HCT116 (cell line): ENCODE measurements around the gene DHRS9. TPM values are rescaled to one million over a fixed set of nuclear protein-coding genes. Genes with fewer than 3 reads are reported as not detected.

Experiments used
- ATAC-seq: fragments of 200-7000 bp; cut with Tn5 transposase; 2 replicates; pipeline ENCODE4 v1.9.1; 2020; ENCODE audit warnings: mild to moderate bottlenecking, moderate library complexity
- BruUV-seq: library from RNA; stranded (reverse); fragments of 400-500 nt; replicated peaks from 2 replicates; lab custom pipeline; 2021; lab: Mats Ljungman, UMichigan
- CTCF ChIA-PET: fragments of 300-600 bp; sonication (Branson Sonifier 250); formaldehyde crosslinking; loops from one replicate; lab custom pipeline; 2021; ENCODE audit warnings: antibody characterized with exemption; lab: Charles Lee
- POLR2A ChIA-PET: fragments of 300-600, 350-600 bp; sonication (Branson Sonifier 250); formaldehyde crosslinking; loops from one replicate; lab custom pipeline; 2021; ENCODE audit warnings: antibody characterized with exemption; lab: Charles Lee
- RAD21 ChIA-PET, 2 experiments: fragments of 300-600 bp; sonication (Branson Sonifier 250); formaldehyde crosslinking; loops; one replicate each; lab custom pipeline; 2023; ENCODE audit warnings: low total read pairs in 2 of 2; ENCODE audit not compliant: uncharacterized antibody in 2 of 2, unreplicated experiment in 2 of 2, low non-redundant PET in 1 of 2; lab: Charles Lee
- DNase-seq: peaks from one replicate; pipeline ENCODE4 v3.0.0-alpha.2; 2010; ENCODE audit warnings: low read depth, low spot score
- H2AFZ ChIP-seq: fragments of 200-600 bp; shearing (Covaris generic), sonication (generic); 2 replicates; pipeline ENCODE4 v1.6.1; 2017; ENCODE audit warnings: low read depth, mixed run types, mixed read lengths, antibody characterized with exemption, low read length; ENCODE audit not compliant: poor library complexity, severe bottlenecking
- H3K27ac ChIP-seq: 2 replicates; pipeline ENCODE4 v1.5.1; 2012; ENCODE audit warnings: low read depth, low read length
- H3K27me3 ChIP-seq: fragments of 200-600 bp; sonication (generic); 2 replicates; pipeline ENCODE4 v1.6.1; 2016; ENCODE audit warnings: mixed run types, low read length, mixed read lengths; ENCODE audit not compliant: insufficient read depth
- H3K36me3 ChIP-seq, 2 experiments: fragments of 200-500 bp in 1 of 2; fragments of 200-600 bp in 1 of 2; sonication (Bioruptor generic) in 1 of 2; sonication (generic) in 1 of 2; 2 replicates each; pipeline versions ENCODE4 v1.5.1 to v1.6.1; 2014 to 2016; ENCODE audit warnings: low read length in 2 of 2, inconsistent platforms in 1 of 2, mixed read lengths in 1 of 2, mixed run types in 1 of 2; ENCODE audit not compliant: insufficient read depth in 2 of 2, control insufficient read depth in 1 of 2
- H3K4me1 ChIP-seq, 2 experiments: fragments of 200-600 bp in 1 of 2; sonication (generic) in 1 of 2; 2 replicates each; pipeline versions ENCODE4 v1.5.1 to v1.6.1; 2012 to 2017; ENCODE audit warnings: low read length in 2 of 2, inconsistent platforms in 1 of 2, mild to moderate bottlenecking in 1 of 2, mixed read lengths in 1 of 2, mixed run types in 1 of 2, moderate library complexity in 1 of 2; ENCODE audit not compliant: insufficient read depth in 2 of 2, control insufficient read depth in 1 of 2
- H3K4me2 ChIP-seq: fragments of 200-600 bp; sonication (generic); 2 replicates; pipeline ENCODE4 v1.6.1; 2017; ENCODE audit warnings: mixed run types, low read length, mixed read lengths
- H3K4me3 ChIP-seq, 2 experiments: fragments of 200-600 bp in 1 of 2; sonication (generic) in 1 of 2; replicated peaks in 1 of 2; 2 replicates each; pipeline ENCODE4 v1.5.1; 2011 to 2016; ENCODE audit warnings: low read length in 2 of 2, control low read depth in 1 of 2, low read depth in 1 of 2, mild to moderate bottlenecking in 1 of 2, mixed read lengths in 1 of 2, mixed run types in 1 of 2
- H3K79me2 ChIP-seq: fragments of 200-600 bp; sonication (generic); 2 replicates; pipeline ENCODE4 v1.6.1; 2017; ENCODE audit warnings: mild to moderate bottlenecking, mixed run types, low read length, moderate library complexity, mixed read lengths; ENCODE audit not compliant: insufficient read depth
- H3K9ac ChIP-seq: fragments of 200-600 bp; sonication (generic); 2 replicates; pipeline ENCODE4 v1.6.1; 2016; ENCODE audit warnings: low read length, mixed read lengths
- H3K9me2 ChIP-seq: fragments of 200-600 bp; sonication (generic), shearing (Covaris generic); 2 replicates; pipeline ENCODE4 v1.6.1; 2017; ENCODE audit warnings: mixed run types, mild to moderate bottlenecking, moderate library complexity; ENCODE audit not compliant: insufficient read depth
- H3K9me3 ChIP-seq, 2 experiments: fragments of 200-500 bp in 1 of 2; fragments of 200-600 bp in 1 of 2; sonication (Bioruptor generic) in 1 of 2; sonication (generic) in 1 of 2; 2 replicates each; pipeline ENCODE4 v1.6.1; 2014 to 2017; ENCODE audit warnings: low read length in 2 of 2, mixed read lengths in 2 of 2, inconsistent platforms in 1 of 2, low read depth in 1 of 2, mild to moderate bottlenecking in 1 of 2, mixed run types in 1 of 2, moderate library complexity in 1 of 2; ENCODE audit not compliant: control insufficient read depth in 1 of 2, insufficient read depth in 1 of 2
- H4K20me1 ChIP-seq: fragments of 200-600 bp; sonication (generic), shearing (Covaris generic); 2 replicates; pipeline ENCODE4 v1.6.1; 2017; ENCODE audit warnings: mixed run types, mild to moderate bottlenecking, moderate library complexity; ENCODE audit not compliant: insufficient read depth
- ATF3 ChIP-seq: IDR thresholded peaks from 2 replicates; pipeline ENCODE4 v1.6.1; 2012
- CTCF ChIP-seq, 3 experiments: fragments of 200-600 bp in 1 of 3; sonication (generic) in 1 of 3; IDR thresholded peaks in 2 of 3; conservative IDR thresholded peaks in 1 of 3; 2 replicates each; pipeline ENCODE4 v1.5.1; 2012 to 2017; ENCODE audit warnings: low read depth in 2 of 3, low read length in 2 of 3, antibody characterized with exemption in 1 of 3, borderline replicate concordance in 1 of 3, control low read depth in 1 of 3, mild to moderate bottlenecking in 1 of 3, mixed read lengths in 1 of 3, mixed run types in 1 of 3, moderate library complexity in 1 of 3; ENCODE audit not compliant: insufficient read depth in 1 of 3
- EGR1 ChIP-seq: IDR thresholded peaks from 2 replicates; pipeline ENCODE4 v1.6.1; 2012; ENCODE audit warnings: low read depth
- ELF1 ChIP-seq: IDR thresholded peaks from 2 replicates; pipeline ENCODE4 v1.6.1; 2012; ENCODE audit warnings: low read depth, borderline replicate concordance
- EZH2phosphoT487 ChIP-seq: fragments of 200-600 bp; IDR thresholded peaks from 2 replicates; pipeline ENCODE4 v1.6.1; 2018; ENCODE audit warnings: antibody characterized with exemption, borderline replicate concordance
- FOSL1 ChIP-seq: IDR thresholded peaks from 2 replicates; pipeline ENCODE4 v1.6.1; 2012; ENCODE audit warnings: low read depth
- JUND ChIP-seq: IDR thresholded peaks from 2 replicates; pipeline ENCODE4 v1.6.1; 2012
- POLR2A ChIP-seq: IDR thresholded peaks from 2 replicates; pipeline ENCODE4 v1.7.0; 2011; ENCODE audit warnings: borderline replicate concordance; ENCODE audit not compliant: insufficient read depth, insufficient read length; ENCODE audit errors: extremely low read depth
- POLR2AphosphoS5 ChIP-seq: IDR thresholded peaks from 2 replicates; pipeline ENCODE4 v1.6.1; 2011; ENCODE audit warnings: mild to moderate bottlenecking, low read depth, low read length, moderate library complexity
- RAD21 ChIP-seq: IDR thresholded peaks from 2 replicates; pipeline ENCODE4 v1.6.1; 2012; ENCODE audit warnings: low read depth, mild to moderate bottlenecking
- SIN3A ChIP-seq: IDR thresholded peaks from 2 replicates; pipeline ENCODE4 v1.6.1; 2012; ENCODE audit warnings: low read depth
- SP1 ChIP-seq: IDR thresholded peaks from 2 replicates; pipeline ENCODE4 v1.6.1; 2012; ENCODE audit warnings: low read depth
- SRF ChIP-seq: IDR thresholded peaks from 2 replicates; pipeline ENCODE4 v1.6.1; 2012; ENCODE audit warnings: low read depth
- TCF7L2 ChIP-seq: IDR thresholded peaks from 2 replicates; pipeline ENCODE4 v1.7.0; 2011; ENCODE audit warnings: borderline replicate concordance, inconsistent platforms; ENCODE audit not compliant: insufficient read depth, insufficient read length; ENCODE audit errors: extremely low read depth
- YY1 ChIP-seq: IDR thresholded peaks from 2 replicates; pipeline ENCODE4 v1.6.1; 2011; ENCODE audit warnings: low read length, low read depth, moderate library complexity, mild to moderate bottlenecking; ENCODE audit not compliant: insufficient replicate concordance; ENCODE audit errors: extremely low read depth
- ZFX ChIP-seq: fragments of 450-650 bp; IDR thresholded peaks from 2 replicates; pipeline ENCODE4 v1.6.1; 2017
- ZNF274 ChIP-seq: fragments of 200-500 bp; sonication (Bioruptor generic); IDR thresholded peaks from 2 replicates; pipeline ENCODE4 v1.6.1; 2014; ENCODE audit warnings: mild to moderate bottlenecking, low read depth, low read length, inconsistent platforms
- intact Hi-C: fragments of 100-400 bp; cut with micrococcal nuclease; formaldehyde crosslinking; loops from 2 replicates; pipeline ENCODE4 v1.10.0; 2022
- total RNA-seq: library from RNA; stranded (reverse); gene quantifications from one replicate; pipeline ENCODE4 v1.2.1, GENCODE V29; 2021; ENCODE audit not compliant: unreplicated experiment

The DHRS9 gene
- total RNA-seq, 1 experiment from 2014 or later: 0.15 TPM

- no peak for TF ChIP-seq TCF7L2
- TF ChIP-seq ZNF274: no peak
- TF ChIP-seq SIN3A: no peak
- no peak for TF ChIP-seq RAD21
- no peak for TF ChIP-seq YY1
- no peak for TF ChIP-seq CTCF (IDR thresholded peaks at IDR 0.05 in 2 of 3, conservative IDR thresholded peaks at IDR 0.05 in 1 of 3; ENCODE audit: borderline replicate concordance in 1 of 3, insufficient read depth in 1 of 3, low read depth in 2 of 3, low read length in 2 of 3)
- TF ChIP-seq SP1: no peak
Measured at GRCh38 chr2:169046440-169047151, 22.8 kb upstream of the DHRS9 start (continued).

GRCh38 chr2:169047256-169048250 is 21.8 kb upstream of the DHRS9 start:
- H2AFZ ChIP-seq: no peak overlapping the region
- ATAC-seq (no peak), DNase-seq (no peak)
- ChIA-PET CTCF (no interaction called here), POLR2A (no interaction called here), RAD21 (no interaction called here)
- no peak overlapping the region for H3K4me2 ChIP-seq
- BruUV-seq: no TSS peak
- no peak overlapping the region for H3K4me3 ChIP-seq
- no peaks in the 10 kb centered on the region for H3K9me2 ChIP-seq
- no peaks in the 10 kb centered on the region for H3K4me1 ChIP-seq
- H3K9ac ChIP-seq: no peak overlapping the region
- intact Hi-C loops: no loop called here
- no peaks in the 10 kb centered on the region for H3K9me3 ChIP-seq
- no peaks in the 10 kb centered on the region for H4K20me1 ChIP-seq
- no peak overlapping the region for H3K27ac ChIP-seq
- no peaks in the 10 kb centered on the region for H3K36me3 ChIP-seq
- H3K27me3 ChIP-seq: no peaks in the 10 kb centered on the region
- no peaks in the 10 kb centered on the region for H3K79me2 ChIP-seq
- TF ChIP-seq SP1 (no peak), ELF1 (no peak), JUND (no peak), ZFX (no peak), ZNF274 (no peak), POLR2A (no peak), ATF3 (no peak), FOSL1 (no peak), POLR2AphosphoS5 (no peak), RAD21 (no peak), EGR1 (no peak), EZH2phosphoT487 (no peak), SRF (no peak), YY1 (no peak), TCF7L2 (no peak)
